Stomach (tissue), 9 donors: ENCODE measurements around the gene TMEM170A. TPM values are rescaled to one million over a fixed set of nuclear protein-coding genes. Genes with fewer than 3 reads are reported as not detected.
A peak's percentile ranks its signal among the peaks of the same experiment; 100 is the strongest.

Experiments
- DNase-seq, 2 donors: peaks; one replicate each; pipeline versions ENCODE4 v3.0.0 to v3.0.0-alpha.2; 2013 to 2019
- H3K27ac ChIP-seq, 5 donors: fragments of 200-600 bp in 4 of 5; sonication (generic) in 4 of 5; one replicate each; pipeline ENCODE4 v1.5.1; 2013 to 2019; ENCODE audit warnings: mild to moderate bottlenecking in 1 of 5, moderate library complexity in 1 of 5
- H3K27me3 ChIP-seq, 3 donors: fragments of 200-600 bp; sonication (generic); one replicate each; pipeline ENCODE4 v1.5.1; 2017 to 2019; ENCODE audit warnings: mixed run types in 1 of 3
- H3K36me3 ChIP-seq, 4 donors: fragments of 200-600 bp; sonication (generic); 1 replicate in 3 of 4; 2 replicates in 1 of 4; pipeline ENCODE4 v1.5.1; 2016 to 2019
- H3K4me1 ChIP-seq, 4 donors: fragments of 200-600 bp; sonication (generic); one replicate each; pipeline ENCODE4 v1.5.1; 2016 to 2019
- H3K4me3 ChIP-seq, 4 donors: fragments of 200-600 bp; sonication (generic) in 3 of 4; one replicate each; pipeline ENCODE4 v1.5.1; 2016 to 2019; ENCODE audit warnings: mild to moderate bottlenecking in 1 of 4
- H3K9me3 ChIP-seq, 4 donors: fragments of 200-600 bp; sonication (generic); one replicate each; pipeline ENCODE4 v1.5.1; 2016 to 2019
- CTCF ChIP-seq, 7 experiments: fragments of 450-650 bp in 4 of 7; fragments of 200-600 bp in 3 of 7; sonication (generic) in 3 of 7; IDR thresholded peaks; one replicate each; pipeline ENCODE4 v1.5.1; 2016 to 2019; ENCODE audit warnings: antibody characterized with exemption in 7 of 7, control low read depth in 2 of 7, mild to moderate bottlenecking in 1 of 7
- EP300 ChIP-seq: sonication (generic); formaldehyde crosslinking; IDR thresholded peaks from one replicate; pipeline ENCODE4 v1.6.1; 2017; ENCODE audit warnings: antibody characterized with exemption
- POLR2A ChIP-seq, 4 donors: fragments of 450-650 bp; IDR thresholded peaks; one replicate each; pipeline ENCODE4 v1.6.1; 2016; ENCODE audit warnings: antibody characterized with exemption in 4 of 4, control low read depth in 2 of 4, mild to moderate bottlenecking in 1 of 4, moderate library complexity in 1 of 4
- POLR2AphosphoS5 ChIP-seq, 3 donors: sonication (generic); formaldehyde crosslinking; IDR thresholded peaks; one replicate each; pipeline ENCODE4 v1.6.1; 2016; ENCODE audit warnings: antibody characterized with exemption in 3 of 3
- WGBS, 5 donors: extraction: QIAGEN DNeasy Blood & Tissue Kit in 3 of 5; methylation state at CpG; one replicate each; pipeline versions ENCODE4 v1.1.5 to v1.1.7; 2013 to 2018; 5-methylcytosine and 5-hydroxymethylcytosine counted together
- intact Hi-C: fragments of 100-400 bp; cut with DNase I; formaldehyde crosslinking; loops from one replicate; pipeline ENCODE4 v1.15.1; 2023; ENCODE audit warnings: low total_unique reads
- polyA plus RNA-seq, 3 donors: library from polyadenylated mRNA; stranded (reverse); fragments of 200-250 nt; gene quantifications; one replicate each; pipeline ENCODE4 v1.2.3, GENCODE V29; 2013
- total RNA-seq, 5 donors: library from RNA; depleted of rRNA; stranded (reverse); fragments of >200 nt; gene quantifications; one replicate each; pipeline versions ENCODE4 v1.1.0 to v1.2.3, GENCODE V29; 2014 to 2016
- donor health status: healthy with polysubstance abuse.
- donor health status: Bipolar disorder and iron deficiency.
- donor health status: healthy.

TMEM170A gene
- total and polyA plus RNA-seq, 8 donors = 3.6 to 134 (median 9.6) TPM

- WGBS, 5 donors = 61 to 80% (median 72%) methylated on average over 2 of the region's 2 CpGs
- intact Hi-C loops = no loop called here
- DNase-seq = no peak
- TF ChIP-seq POLR2A (IDR thresholded peaks at IDR 0.05) = no peak
- no peak for TF ChIP-seq EP300
- Histone ChIP-seq H3K4me1 (no peaks in the 10 kb centered on the region), H3K4me3 (no peak overlapping the region), H3K27ac (no peak overlapping the region), H3K36me3 (no peaks in the 10 kb centered on the region), H3K27me3 (peaks cover 0 to 20% (median 2%) of the 10 kb centered on the region in 3 donors), H3K9me3 (no peaks in the 10 kb centered on the region)
These were observed 22.3 kb upstream of the TMEM170A start for GRCh38 chr16:75486676-75487313.

GRCh38 chr16:75486014-75486675 is 21.7 kb upstream of the TMEM170A start:
- H3K36me3 ChIP-seq = no peaks in the 10 kb centered on the region
- no peak overlapping the region for H3K4me3 ChIP-seq
- no peaks in the 10 kb centered on the region for H3K4me1 ChIP-seq
- TF ChIP-seq CTCF (IDR thresholded peaks at IDR 0.05) (no peak), POLR2A (IDR thresholded peaks at IDR 0.05) (no peak), POLR2AphosphoS5 (IDR thresholded peaks at IDR 0.05) (no peak), EP300 (no peak)
- H3K27ac ChIP-seq = no peak overlapping the region
- 56 to 74% (median 69%) methylated on average over 9 of the region's 9 CpGs for WGBS, 5 donors
- H3K27me3 ChIP-seq = peaks cover 0 to 18% (median 0%) of the 10 kb centered on the region in 3 donors
- no peaks in the 10 kb centered on the region for H3K9me3 ChIP-seq
- peak in 1 of 2 donors; percentile 53 for DNase-seq
- intact Hi-C loops = no loop called here

GRCh38 chr16:75485230-75486013 is 20.9 kb upstream of the TMEM170A start:
- Histone ChIP-seq H3K4me1 (no peaks in the 10 kb centered on the region), H3K9me3 (no peaks in the 10 kb centered on the region), H3K27me3 (peaks cover 0 to 20% (median 0%) of the 10 kb centered on the region in 3 donors), H3K27ac (no peak overlapping the region), H3K4me3 (no peak overlapping the region), H3K36me3 (no peaks in the 10 kb centered on the region)
- WGBS, 5 donors = 72 to 90% (median 85%) methylated on average over 7 of the region's 7 CpGs
- DNase-seq = no peak
- intact Hi-C loops = no loop called here
- TF ChIP-seq EP300 = no peak
- TF ChIP-seq CTCF (IDR thresholded peaks at IDR 0.05) = no peak
- no peak for TF ChIP-seq POLR2A (IDR thresholded peaks at IDR 0.05)
- TF ChIP-seq POLR2AphosphoS5 (IDR thresholded peaks at IDR 0.05) = no peak

- H3K27ac ChIP-seq = no peak overlapping the region
- TF ChIP-seq POLR2A (IDR thresholded peaks at IDR 0.05) = no peak
- TF ChIP-seq CTCF (IDR thresholded peaks at IDR 0.05) = no peak
- TF ChIP-seq EP300 = no peak
- TF ChIP-seq POLR2AphosphoS5 (IDR thresholded peaks at IDR 0.05) = no peak
- no peak overlapping the region for H3K4me3 ChIP-seq
- peaks cover 0 to 20% (median 0%) of the 10 kb centered on the region in 3 donors for H3K27me3 ChIP-seq
- H3K4me1 ChIP-seq = no peaks in the 10 kb centered on the region
- no peak for DNase-seq
- no peaks in the 10 kb centered on the region for H3K36me3 ChIP-seq
- 56 to 75% (median 65%) methylated on average over 2 of the region's 2 CpGs for WGBS, 5 donors
- no peaks in the 10 kb centered on the region for H3K9me3 ChIP-seq
- intact Hi-C loops = no loop called here
These were observed 18.7 kb upstream of the TMEM170A start for GRCh38 chr16:75483222-75483621.
